HepG2 (cell line): Measurements from ENCODE around the gene GRAMD2A. TPM values are rescaled to one million over a fixed set of nuclear protein-coding genes. Genes with fewer than 3 reads are reported as not detected.
A peak's percentile ranks its signal among the peaks of the same experiment; 100 is the strongest.

Experiments
- FOXK2 ChIP-seq: fragments of 450-650 bp; IDR thresholded peaks from 2 replicates; pipeline ENCODE4 v1.6.1; 2016
- GPBP1L1 ChIP-seq: sonication (generic); formaldehyde crosslinking; IDR thresholded peaks from 2 replicates; pipeline ENCODE4 v1.5.0; 2020; ENCODE audit warnings: mild to moderate bottlenecking, missing genetic modification reagents
- HNF1A ChIP-seq, 2 experiments: sonication (generic) in 1 of 2; formaldehyde crosslinking in 1 of 2; IDR thresholded peaks; 2 replicates each; pipeline versions ENCODE4 v1.4.0 to v1.6.1; 2016 to 2020; ENCODE audit warnings: borderline replicate concordance in 1 of 2, low read depth in 1 of 2, mild to moderate bottlenecking in 1 of 2, missing genetic modification reagents in 1 of 2
- KDM5B ChIP-seq: sonication (generic); formaldehyde crosslinking; IDR thresholded peaks from 2 replicates; pipeline ENCODE4 v1.4.0; 2020; ENCODE audit warnings: missing genetic modification reagents, mild to moderate bottlenecking, borderline replicate concordance
- TCF7L2 ChIP-seq: IDR thresholded peaks from 2 replicates; pipeline ENCODE4 v1.6.1; 2011; ENCODE audit warnings: mild to moderate bottlenecking, low read depth, low read length, moderate library complexity
- ZNF383 ChIP-seq: sonication (generic); formaldehyde crosslinking; IDR thresholded peaks from 2 replicates; pipeline ENCODE4 v1.4.0; 2020; ENCODE audit warnings: missing genetic modification reagents, mild to moderate bottlenecking, borderline replicate concordance
- ZNF468 ChIP-seq: sonication (generic); formaldehyde crosslinking; IDR thresholded peaks from 2 replicates; pipeline ENCODE4 v1.8.0; 2022; ENCODE audit warnings: mild to moderate bottlenecking, moderate library complexity, missing genetic modification reagents
- ZNF549 ChIP-seq: sonication (generic); formaldehyde crosslinking; IDR thresholded peaks from 2 replicates; pipeline ENCODE4 v1.5.0; 2020; ENCODE audit warnings: missing genetic modification reagents
- polyA plus RNA-seq, 8 experiments: library from polyadenylated mRNA; depleted of rRNA in 3 of 8; stranded (reverse) in 7 of 8; unstranded in 1 of 8; fragments of >200 nt; fragmentation: Illumina TruSeq in 4 of 8; extraction: Trizol in 4 of 8; gene quantifications; 2 replicates each; pipeline versions ENCODE4 v1.2.1 to v1.2.3, GENCODE V29; 2011 to 2016; ENCODE audit warnings: low read depth in 4 of 8, missing spikeins in 1 of 8, mixed read lengths in 1 of 8; ENCODE audit not compliant: insufficient read depth in 1 of 8
- total RNA-seq, 5 experiments: library from RNA; depleted of rRNA; stranded (reverse); fragments of >200 nt; fragmentation: Illumina TruSeq; extraction: Trizol; gene quantifications; 2 replicates each; pipeline ENCODE4 v1.2.3, GENCODE V29; 2016; ENCODE audit warnings: low read depth in 1 of 5
- TF ChIP-seq, protein P1 (sequence below): sonication (generic); formaldehyde crosslinking; IDR thresholded peaks from 2 replicates; pipeline ENCODE4 v1.4.0; 2020; ENCODE audit warnings: missing genetic modification reagents
- TF ChIP-seq, protein P2 (sequence below): sonication (generic); formaldehyde crosslinking; IDR thresholded peaks from 2 replicates; pipeline ENCODE4 v1.4.0; 2020; ENCODE audit warnings: missing genetic modification reagents

GRAMD2A gene
- total and polyA plus RNA-seq, 2 of the 13 experiments (the other 11 are each of a cell fraction or from before 2014, with no cell fraction given), result 0.04 TPM; not detected in 1

DNA sequence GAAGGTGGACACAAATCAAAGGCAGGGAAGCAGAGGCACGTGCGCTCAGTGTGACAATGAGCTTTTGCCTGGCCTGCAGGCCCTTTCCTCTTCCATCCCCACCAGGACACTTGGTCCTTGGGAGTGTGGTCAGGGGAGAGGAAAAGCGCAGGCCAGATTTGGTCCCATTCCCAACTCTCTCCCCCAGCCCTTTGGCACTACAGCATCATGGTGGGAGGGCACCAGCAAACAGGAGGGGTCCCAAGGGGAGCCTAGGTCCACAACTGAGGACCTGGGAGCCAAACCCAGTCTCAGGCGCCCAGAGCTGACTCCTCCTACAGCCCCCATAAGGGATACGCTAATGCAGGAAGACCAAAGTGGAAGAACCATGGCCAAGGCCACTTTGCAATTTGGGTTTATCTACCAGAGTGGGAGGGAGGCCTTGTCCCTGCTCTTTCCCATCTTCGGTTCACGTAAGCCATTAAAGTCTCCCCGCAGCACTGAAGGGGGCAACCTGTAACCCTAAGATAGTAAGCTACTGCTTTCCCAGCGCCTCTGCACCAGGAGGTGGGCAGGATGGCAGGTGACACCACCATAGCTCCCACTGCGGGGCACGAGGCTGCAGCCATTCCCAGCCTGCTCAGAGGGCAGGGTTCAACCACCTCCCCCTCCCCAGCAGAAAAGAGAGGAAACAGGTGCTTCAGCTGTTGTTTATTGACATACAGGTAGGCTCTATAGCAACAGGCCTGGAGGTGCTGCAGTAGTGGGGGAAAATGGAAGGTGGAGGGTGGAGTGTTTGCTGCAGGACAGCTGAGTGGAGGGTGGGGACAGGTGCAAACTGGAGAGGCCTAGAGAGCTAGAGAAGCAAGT, 993 bp upstream of the GRAMD2A start (continued):
- TF ChIP-seq, protein P1, sequence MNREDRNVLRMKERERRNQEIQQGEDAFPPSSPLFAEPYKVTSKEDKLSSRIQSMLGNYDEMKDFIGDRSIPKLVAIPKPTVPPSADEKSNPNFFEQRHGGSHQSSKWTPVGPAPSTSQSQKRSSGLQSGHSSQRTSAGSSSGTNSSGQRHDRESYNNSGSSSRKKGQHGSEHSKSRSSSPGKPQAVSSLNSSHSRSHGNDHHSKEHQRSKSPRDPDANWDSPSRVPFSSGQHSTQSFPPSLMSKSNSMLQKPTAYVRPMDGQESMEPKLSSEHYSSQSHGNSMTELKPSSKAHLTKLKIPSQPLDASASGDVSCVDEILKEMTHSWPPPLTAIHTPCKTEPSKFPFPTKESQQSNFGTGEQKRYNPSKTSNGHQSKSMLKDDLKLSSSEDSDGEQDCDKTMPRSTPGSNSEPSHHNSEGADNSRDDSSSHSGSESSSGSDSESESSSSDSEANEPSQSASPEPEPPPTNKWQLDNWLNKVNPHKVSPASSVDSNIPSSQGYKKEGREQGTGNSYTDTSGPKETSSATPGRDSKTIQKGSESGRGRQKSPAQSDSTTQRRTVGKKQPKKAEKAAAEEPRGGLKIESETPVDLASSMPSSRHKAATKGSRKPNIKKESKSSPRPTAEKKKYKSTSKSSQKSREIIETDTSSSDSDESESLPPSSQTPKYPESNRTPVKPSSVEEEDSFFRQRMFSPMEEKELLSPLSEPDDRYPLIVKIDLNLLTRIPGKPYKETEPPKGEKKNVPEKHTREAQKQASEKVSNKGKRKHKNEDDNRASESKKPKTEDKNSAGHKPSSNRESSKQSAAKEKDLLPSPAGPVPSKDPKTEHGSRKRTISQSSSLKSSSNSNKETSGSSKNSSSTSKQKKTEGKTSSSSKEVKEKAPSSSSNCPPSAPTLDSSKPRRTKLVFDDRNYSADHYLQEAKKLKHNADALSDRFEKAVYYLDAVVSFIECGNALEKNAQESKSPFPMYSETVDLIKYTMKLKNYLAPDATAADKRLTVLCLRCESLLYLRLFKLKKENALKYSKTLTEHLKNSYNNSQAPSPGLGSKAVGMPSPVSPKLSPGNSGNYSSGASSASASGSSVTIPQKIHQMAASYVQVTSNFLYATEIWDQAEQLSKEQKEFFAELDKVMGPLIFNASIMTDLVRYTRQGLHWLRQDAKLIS (CRISPR knock-in tag), result no peak; the same call in 1 of the 2 replicates
- no peak for TF ChIP-seq FOXK2
- TF ChIP-seq KDM5B (CRISPR knock-in tag), result peak; percentile 9; the same call in 1 of the 2 replicates
- no peak for TF ChIP-seq GPBP1L1 (CRISPR knock-in tag)
- TF ChIP-seq HNF1A (IDR thresholded peaks at IDR 0.05; ENCODE audit: low read depth), result no peak
- no peak for TF ChIP-seq HNF1A (CRISPR knock-in tag; IDR thresholded peaks at IDR 0.05; ENCODE audit: borderline replicate concordance)
- TF ChIP-seq, protein P2, sequence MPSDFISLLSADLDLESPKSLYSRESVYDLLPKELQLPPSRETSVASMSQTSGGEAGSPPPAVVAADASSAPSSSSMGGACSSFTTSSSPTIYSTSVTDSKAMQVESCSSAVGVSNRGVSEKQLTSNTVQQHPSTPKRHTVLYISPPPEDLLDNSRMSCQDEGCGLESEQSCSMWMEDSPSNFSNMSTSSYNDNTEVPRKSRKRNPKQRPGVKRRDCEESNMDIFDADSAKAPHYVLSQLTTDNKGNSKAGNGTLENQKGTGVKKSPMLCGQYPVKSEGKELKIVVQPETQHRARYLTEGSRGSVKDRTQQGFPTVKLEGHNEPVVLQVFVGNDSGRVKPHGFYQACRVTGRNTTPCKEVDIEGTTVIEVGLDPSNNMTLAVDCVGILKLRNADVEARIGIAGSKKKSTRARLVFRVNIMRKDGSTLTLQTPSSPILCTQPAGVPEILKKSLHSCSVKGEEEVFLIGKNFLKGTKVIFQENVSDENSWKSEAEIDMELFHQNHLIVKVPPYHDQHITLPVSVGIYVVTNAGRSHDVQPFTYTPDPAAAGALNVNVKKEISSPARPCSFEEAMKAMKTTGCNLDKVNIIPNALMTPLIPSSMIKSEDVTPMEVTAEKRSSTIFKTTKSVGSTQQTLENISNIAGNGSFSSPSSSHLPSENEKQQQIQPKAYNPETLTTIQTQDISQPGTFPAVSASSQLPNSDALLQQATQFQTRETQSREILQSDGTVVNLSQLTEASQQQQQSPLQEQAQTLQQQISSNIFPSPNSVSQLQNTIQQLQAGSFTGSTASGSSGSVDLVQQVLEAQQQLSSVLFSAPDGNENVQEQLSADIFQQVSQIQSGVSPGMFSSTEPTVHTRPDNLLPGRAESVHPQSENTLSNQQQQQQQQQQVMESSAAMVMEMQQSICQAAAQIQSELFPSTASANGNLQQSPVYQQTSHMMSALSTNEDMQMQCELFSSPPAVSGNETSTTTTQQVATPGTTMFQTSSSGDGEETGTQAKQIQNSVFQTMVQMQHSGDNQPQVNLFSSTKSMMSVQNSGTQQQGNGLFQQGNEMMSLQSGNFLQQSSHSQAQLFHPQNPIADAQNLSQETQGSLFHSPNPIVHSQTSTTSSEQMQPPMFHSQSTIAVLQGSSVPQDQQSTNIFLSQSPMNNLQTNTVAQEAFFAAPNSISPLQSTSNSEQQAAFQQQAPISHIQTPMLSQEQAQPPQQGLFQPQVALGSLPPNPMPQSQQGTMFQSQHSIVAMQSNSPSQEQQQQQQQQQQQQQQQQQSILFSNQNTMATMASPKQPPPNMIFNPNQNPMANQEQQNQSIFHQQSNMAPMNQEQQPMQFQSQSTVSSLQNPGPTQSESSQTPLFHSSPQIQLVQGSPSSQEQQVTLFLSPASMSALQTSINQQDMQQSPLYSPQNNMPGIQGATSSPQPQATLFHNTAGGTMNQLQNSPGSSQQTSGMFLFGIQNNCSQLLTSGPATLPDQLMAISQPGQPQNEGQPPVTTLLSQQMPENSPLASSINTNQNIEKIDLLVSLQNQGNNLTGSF (CRISPR knock-in tag), result no peak
- no peak for TF ChIP-seq TCF7L2
- TF ChIP-seq ZNF468, result no peak
- TF ChIP-seq ZNF383 (CRISPR knock-in tag), result no peak
- no peak for TF ChIP-seq ZNF549 (CRISPR knock-in tag)
